ENCODE results near the gene CCDC174. TPM values are rescaled to one million over a fixed set of nuclear protein-coding genes. Genes with fewer than 3 reads are reported as not detected.

The CCDC174 gene
- total RNA-seq (36.5 and 47.1 TPM in 2 replicates), polyA plus RNA-seq (9.9 and 25.6 TPM in 2 replicates), polyA minus RNA-seq (12.3 and 21.0 TPM in 2 replicates)
- total RNA-seq (2013) = 32.6 TPM

DNA sequence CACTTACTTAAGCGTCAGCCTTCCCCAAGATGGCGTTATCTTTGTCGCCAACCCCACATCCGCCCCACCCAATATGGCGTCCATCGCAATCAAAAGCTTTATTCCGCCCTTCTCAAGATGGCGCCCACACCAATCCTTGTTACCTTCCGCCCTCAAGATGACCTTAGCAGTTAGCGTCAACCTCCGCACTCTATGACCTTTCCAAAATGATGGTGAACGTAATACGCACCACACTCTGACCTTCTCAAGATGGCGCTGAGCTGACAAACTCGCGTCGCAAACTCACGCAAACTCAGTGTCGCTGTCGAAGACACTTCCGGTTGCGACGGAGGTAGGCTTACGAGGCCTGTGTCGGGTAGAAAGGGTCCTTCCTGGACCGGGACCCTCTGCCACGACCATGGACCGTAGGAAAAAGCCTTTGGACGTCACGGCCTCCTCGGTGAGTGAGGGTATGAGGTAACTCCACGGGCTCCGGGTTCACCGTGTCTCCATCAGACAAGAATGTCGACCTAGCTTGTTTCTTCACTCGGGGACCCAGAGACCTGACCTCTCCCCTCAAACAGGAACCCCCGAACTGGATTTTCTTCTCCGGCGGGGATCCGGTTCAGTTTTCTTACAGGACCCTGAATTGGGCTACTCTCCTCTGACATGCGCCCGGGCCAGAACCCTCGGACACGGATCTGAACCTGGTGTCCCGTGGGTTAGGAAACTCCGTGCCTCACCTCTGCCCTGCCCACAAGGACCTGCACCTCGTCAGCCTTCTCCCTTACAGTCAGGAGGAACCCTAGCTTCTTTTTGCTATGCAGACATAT lies at the start of gene CCDC174:
TSS of gene CCDC174 (plus strand) at position 323 of the 812 bp plus-strand sequence. CDS start at position 398, 75 bp downstream.
- Histone ChIP-seq H2AFZ (ENCODE audit: insufficient read depth, low read depth, low read length, poor library complexity, severe bottlenecking) (peak within 1 kb of the TSS; percentile 75), H3K9me3 (ENCODE audit: control extremely low read depth in 1 of 3, control insufficient read depth in 2 of 3, insufficient read depth in 1 of 3, low read length in 2 of 3) (no peaks in the 10 kb centered on the region), H3K27me3 (replicated peaks in 1 of 4; ENCODE audit: control extremely low read depth in 1 of 4, control insufficient read depth in 3 of 4, insufficient read depth in 4 of 4, low read length in 3 of 4) (no peaks in the 10 kb centered on the region), H3K4me1 (ENCODE audit: control insufficient read depth in 2 of 2, insufficient read depth in 2 of 2, low read length in 2 of 2) (peaks cover 21 to 28% of the 10 kb centered on the region in 2 donors), H3K27ac (ENCODE audit: low read length in 2 of 2) (peak within 1 kb of the TSS; percentile 97 to 98), H3K4me3 (ENCODE audit: control extremely low read depth in 1 of 5, extremely low read depth in 1 of 5, insufficient read depth in 1 of 5, low read depth in 2 of 5, low read length in 4 of 5) (peak within 1 kb of the TSS; percentile 79 to 92 (median 88)), H3K9ac (ENCODE audit: low read length) (peak within 1 kb of the TSS; percentile 94), H4K20me1 (ENCODE audit: control insufficient read depth, insufficient read depth, low read length, poor library complexity, severe bottlenecking) (peaks cover 7% of the 10 kb centered on the region), H3K79me2 (ENCODE audit: control insufficient read depth, insufficient read depth, low read length) (peaks cover 31% of the 10 kb centered on the region), H3K4me2 (replicated peaks; ENCODE audit: low read depth, low read length, poor library complexity, severe bottlenecking) (peak within 1 kb of the TSS; percentile 82), H3K36me3 (replicated peaks in 1 of 2; ENCODE audit: control extremely low read depth in 1 of 2, control insufficient read depth in 1 of 2, extremely low read depth in 1 of 2, insufficient read depth in 2 of 2, low read length in 1 of 2) (peaks cover 4 to 20% of the 10 kb centered on the region in 2 experiments)
- DNase-seq (peak; percentile 100), ATAC-seq (ENCODE audit: low read depth) (peak; percentile 98)
- Mint-ChIP-seq H3K27me3 (no peaks in the 10 kb centered on the region), H3K4me1 (peaks cover 36% of the 10 kb centered on the region), H3K4me3 (peak within 1 kb of the TSS; percentile 91), H3K9me3 (ENCODE audit: insufficient read depth) (no peaks in the 10 kb centered on the region), H3K27ac (peak within 1 kb of the TSS; percentile 94)
- WGBS (ENCODE audit: insufficient coverage) = under 1% methylated on average over 46 of the region's 47 CpGs
- ChIA-PET POLR2A (interaction anchor here (0.7 to 1.9 kb wide), 8 partner anchors 296 to 527 kb away, joined by 3 to 14 read pairs (median 5); partner anchors contain the start of genes CHCHD4, LSM3, MRPS25 and NR2C2), CTCF (interaction anchor here (0.6 to 1.9 kb wide), 7 partner anchors 15 to 554 kb away, joined by 3 to 5 read pairs (median 3); partner anchors contain the start of genes CAPN7, CHCHD4 and TMEM43)
- TF ChIP-seq EZH2 (IDR thresholded peaks at IDR 0.05; ENCODE audit: borderline replicate concordance, insufficient read depth, low read depth, low read length, poor library complexity, severe bottlenecking) (no peak), CTCF (IDR thresholded peaks at IDR 0.05) (no peak)
- intact Hi-C loops (cut with micrococcal nuclease) = loop anchor here (1.0 to 10.0 kb wide), 6 partner anchors 219 to 1987 kb away; partner anchors contain the start of genes EAF1, METTL6, MRPS25 and RAF1

Data from B cell (primary cell).